ENCODE results near the gene ZIC5.
A peak's percentile ranks its signal among the peaks of the same experiment; 100 is the strongest.

ZIC5 gene

DNA sequence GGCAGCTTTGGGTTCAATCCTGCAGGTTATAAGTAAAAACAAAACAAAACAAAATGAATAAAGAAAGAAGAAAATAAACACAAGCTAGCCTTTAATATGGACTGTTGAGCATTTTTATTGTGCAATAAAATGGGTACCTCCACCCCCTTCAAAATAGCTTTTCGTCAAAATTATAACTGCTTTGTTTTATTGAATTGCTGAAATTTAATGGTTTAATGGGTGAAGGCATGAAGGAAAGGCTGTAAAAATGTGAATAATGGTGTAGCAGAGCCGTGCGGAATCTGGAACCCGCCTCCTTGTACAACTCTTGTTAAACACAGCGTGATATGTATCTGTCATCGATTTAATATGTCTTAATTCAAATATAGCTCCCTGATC, 2.2 kb upstream of the ZIC5 start:
- Histone ChIP-seq H3K36me3 (ENCODE audit: control insufficient read depth, insufficient read depth, low read length) (no peaks in the 10 kb centered on the region), H3K4me3 (ENCODE audit: extremely low read depth, insufficient read depth, low read length, poor library complexity, severe bottlenecking) (no peak overlapping the region), H3K27ac (ENCODE audit: low read depth, low read length, severe bottlenecking) (no peak overlapping the region), H3K4me1 (ENCODE audit: control insufficient read depth, insufficient read depth, low read length, poor library complexity, severe bottlenecking) (peaks cover 14% of the 10 kb centered on the region), H3K9me3 (ENCODE audit: control insufficient read depth, low read length) (no peaks in the 10 kb centered on the region)
- WGBS, 2 experiments (ENCODE audit: insufficient coverage in 2 of 2), result 60 to 71% methylated on average over 1 to 2 of the region's 6 CpGs

DNA sequence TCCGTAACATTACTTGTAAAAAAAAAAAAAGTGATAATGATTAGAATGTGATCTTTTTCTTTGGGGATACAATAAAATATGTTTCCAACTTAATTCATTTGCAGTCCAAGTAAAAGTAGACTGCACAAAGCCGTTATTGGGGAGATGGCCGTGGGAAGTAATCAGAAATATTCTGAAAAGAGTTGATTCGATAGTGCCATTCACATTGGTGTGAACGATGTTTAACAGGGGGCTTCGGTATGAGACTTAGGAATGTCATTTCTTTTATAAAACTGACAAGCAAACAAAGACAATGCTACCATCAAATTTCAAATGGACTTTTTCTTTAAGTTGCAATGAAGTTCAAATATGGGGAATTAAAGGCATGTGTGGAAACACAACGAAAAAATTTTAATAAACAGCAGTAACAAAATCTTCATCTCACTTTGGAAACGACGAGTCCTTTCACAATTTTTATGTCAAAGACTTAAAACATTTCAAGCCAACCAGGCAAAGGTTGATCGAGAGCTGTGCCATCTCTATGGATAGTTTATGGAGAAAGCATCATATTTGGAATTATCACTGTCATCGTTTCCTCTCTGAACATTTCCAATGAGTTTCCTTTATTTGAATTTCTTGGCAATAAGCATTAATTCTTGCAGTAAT, 1.7 kb upstream of the ZIC5 start:
- 13 to 75% methylated on average over 2 to 3 of the region's 11 CpGs for WGBS, 2 experiments (ENCODE audit: insufficient coverage in 2 of 2)
- H3K4me3 ChIP-seq (ENCODE audit: extremely low read depth, insufficient read depth, low read length, poor library complexity, severe bottlenecking), result no peak overlapping the region
- H3K4me1 ChIP-seq (ENCODE audit: control insufficient read depth, insufficient read depth, low read length, poor library complexity, severe bottlenecking), result peaks cover 11% of the 10 kb centered on the region
- no peak overlapping the region for H3K27ac ChIP-seq (ENCODE audit: low read depth, low read length, severe bottlenecking)
- no peaks in the 10 kb centered on the region for H3K36me3 ChIP-seq (ENCODE audit: control insufficient read depth, insufficient read depth, low read length)
- H3K9me3 ChIP-seq (ENCODE audit: control insufficient read depth, low read length), result no peaks in the 10 kb centered on the region

DNA sequence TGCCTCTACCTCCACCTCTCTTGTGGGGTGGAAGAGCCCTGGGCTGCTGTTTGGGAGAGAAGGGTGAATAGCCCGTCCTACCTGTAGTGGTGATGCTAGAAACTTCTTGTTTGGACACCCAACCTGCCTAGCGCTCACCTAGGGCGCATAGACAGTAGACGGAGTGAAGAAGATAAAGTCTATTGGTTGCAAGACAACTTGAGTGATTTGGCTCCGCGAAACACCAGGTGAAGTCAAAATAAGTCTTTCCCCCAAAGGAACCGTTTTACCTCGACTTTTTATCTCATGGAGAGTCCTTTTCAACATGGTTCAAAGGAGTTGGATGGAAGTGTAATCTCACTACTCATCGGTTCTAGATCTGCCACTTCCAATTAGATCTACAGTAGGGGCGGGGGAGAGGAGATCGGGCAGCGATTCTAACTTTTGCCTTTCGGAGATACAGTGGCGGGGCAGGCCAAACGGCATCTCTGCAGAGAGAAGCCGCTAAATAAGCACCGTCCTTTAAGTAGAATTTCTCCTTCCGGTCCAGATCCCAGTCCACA, 694 bp upstream of the ZIC5 start:
- Histone ChIP-seq H3K4me1 (ENCODE audit: control insufficient read depth, insufficient read depth, low read length, poor library complexity, severe bottlenecking) (peaks cover 7% of the 10 kb centered on the region), H3K36me3 (ENCODE audit: control insufficient read depth, insufficient read depth, low read length) (no peaks in the 10 kb centered on the region), H3K4me3 (ENCODE audit: extremely low read depth, insufficient read depth, low read length, poor library complexity, severe bottlenecking) (peak overlapping the region; percentile 39), H3K9me3 (ENCODE audit: control insufficient read depth, low read length) (no peaks in the 10 kb centered on the region), H3K27ac (ENCODE audit: low read depth, low read length, severe bottlenecking) (no peak overlapping the region)
- 3 to 7% methylated on average over 11 to 16 of the region's 18 CpGs for WGBS, 2 experiments (ENCODE audit: insufficient coverage in 2 of 2)

DNA sequence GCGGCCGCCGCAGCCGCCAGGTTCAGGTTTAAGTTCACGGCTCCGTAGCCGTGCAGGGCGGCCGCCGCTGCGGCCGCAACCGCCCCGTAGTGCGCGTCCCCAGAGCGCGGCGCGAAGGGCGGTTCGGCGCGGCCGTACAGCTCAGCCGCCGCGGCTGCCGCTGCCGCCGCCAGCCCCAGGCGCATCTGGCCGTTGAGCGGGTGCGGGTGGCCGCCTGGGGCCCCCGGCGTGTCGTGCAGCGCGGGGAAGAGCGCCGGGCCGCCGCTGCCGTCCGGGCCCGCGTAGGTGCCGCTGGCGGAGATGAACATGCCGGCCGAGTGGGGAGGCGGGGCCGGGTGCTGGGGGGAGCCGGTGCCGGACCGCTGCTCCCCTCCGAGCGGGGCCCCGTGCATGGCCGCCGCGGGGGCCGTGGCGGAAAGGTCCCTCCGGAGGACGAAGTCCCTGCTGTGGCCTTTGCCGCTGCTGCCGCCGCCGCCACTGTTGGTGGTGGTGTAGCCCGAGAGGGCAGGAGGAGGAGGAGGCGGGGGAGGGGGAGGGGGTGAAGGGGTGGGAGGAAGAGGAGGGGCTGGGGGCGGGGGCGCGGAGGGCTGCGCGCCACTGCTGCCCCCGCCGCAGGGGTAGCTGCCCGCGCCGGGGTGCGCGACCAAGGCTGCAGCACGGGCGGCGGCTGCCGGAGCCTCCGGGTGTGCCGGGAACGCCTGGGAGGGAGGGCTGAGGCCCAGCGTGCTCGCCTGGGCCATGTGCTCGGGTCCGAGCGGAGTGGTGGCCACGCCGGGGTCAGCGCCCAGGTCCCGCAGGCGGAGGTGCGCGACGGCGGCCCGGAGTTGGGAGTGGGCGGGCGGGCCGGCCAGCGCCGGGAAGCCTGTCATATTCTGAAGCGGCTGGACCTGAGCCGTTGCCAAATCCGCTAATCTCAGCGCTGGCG, 654 bp downstream of the ZIC5 start:
- no peaks in the 10 kb centered on the region for H3K36me3 ChIP-seq (ENCODE audit: control insufficient read depth, insufficient read depth, low read length)
- peak overlapping the region; percentile 41 for H3K27ac ChIP-seq (ENCODE audit: low read depth, low read length, severe bottlenecking)
- H3K4me1 ChIP-seq (ENCODE audit: control insufficient read depth, insufficient read depth, low read length, poor library complexity, severe bottlenecking), result peaks cover 7% of the 10 kb centered on the region
- WGBS, 2 experiments (ENCODE audit: insufficient coverage in 2 of 2), result 0% methylated on average over 69 to 79 of the region's 118 CpGs
- H3K9me3 ChIP-seq (ENCODE audit: control insufficient read depth, low read length), result no peaks in the 10 kb centered on the region
- peak overlapping the region; percentile 39 for H3K4me3 ChIP-seq (ENCODE audit: extremely low read depth, insufficient read depth, low read length, poor library complexity, severe bottlenecking)

DNA sequence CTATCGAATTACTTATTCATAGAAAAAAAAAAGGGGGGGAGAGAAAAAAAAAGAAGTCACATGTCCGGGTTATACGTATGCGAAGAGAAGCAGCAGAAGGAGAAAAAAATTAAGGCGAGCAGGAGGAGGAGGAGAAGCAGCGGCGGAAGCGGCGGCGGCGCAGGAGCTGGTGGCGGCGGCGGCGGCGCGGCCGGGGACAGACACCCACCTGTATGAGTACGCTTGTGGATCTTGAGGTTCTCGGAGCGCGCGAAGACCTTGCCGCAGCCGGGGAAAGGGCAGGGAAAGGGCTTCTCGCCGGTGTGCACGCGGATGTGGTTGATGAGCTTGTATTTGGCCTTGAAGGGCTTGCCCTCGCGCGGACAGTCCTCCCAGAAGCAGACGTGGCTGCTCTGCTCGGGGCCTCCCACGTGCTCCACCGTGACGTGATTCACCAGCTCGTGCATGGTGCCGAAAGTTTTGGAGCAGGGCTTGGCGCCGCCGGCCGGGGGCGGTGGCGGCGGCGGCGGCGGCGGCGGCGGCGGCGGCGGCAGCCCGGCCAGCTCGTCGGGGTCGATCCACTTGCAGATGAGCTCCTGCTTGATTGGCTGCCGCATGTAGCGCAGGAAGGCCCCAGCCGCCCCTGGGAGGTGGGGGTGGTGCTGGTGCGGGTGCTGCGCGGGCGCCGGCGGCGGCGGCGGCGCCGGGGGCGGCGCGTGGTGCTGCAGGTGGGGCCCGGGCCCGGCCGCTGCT, 1.5 kb downstream of the ZIC5 start:
- peak overlapping the region; percentile 47 for H3K4me3 ChIP-seq (ENCODE audit: extremely low read depth, insufficient read depth, low read length, poor library complexity, severe bottlenecking)
- WGBS, 2 experiments (ENCODE audit: insufficient coverage in 2 of 2), result 1% methylated on average over 22 to 40 of the region's 79 CpGs
- no peaks in the 10 kb centered on the region for H3K9me3 ChIP-seq (ENCODE audit: control insufficient read depth, low read length)
- H3K36me3 ChIP-seq (ENCODE audit: control insufficient read depth, insufficient read depth, low read length), result no peaks in the 10 kb centered on the region
- peak overlapping the region; percentile 82 for H3K27ac ChIP-seq (ENCODE audit: low read depth, low read length, severe bottlenecking)
- peaks cover 7% of the 10 kb centered on the region for H3K4me1 ChIP-seq (ENCODE audit: control insufficient read depth, insufficient read depth, low read length, poor library complexity, severe bottlenecking)

DNA sequence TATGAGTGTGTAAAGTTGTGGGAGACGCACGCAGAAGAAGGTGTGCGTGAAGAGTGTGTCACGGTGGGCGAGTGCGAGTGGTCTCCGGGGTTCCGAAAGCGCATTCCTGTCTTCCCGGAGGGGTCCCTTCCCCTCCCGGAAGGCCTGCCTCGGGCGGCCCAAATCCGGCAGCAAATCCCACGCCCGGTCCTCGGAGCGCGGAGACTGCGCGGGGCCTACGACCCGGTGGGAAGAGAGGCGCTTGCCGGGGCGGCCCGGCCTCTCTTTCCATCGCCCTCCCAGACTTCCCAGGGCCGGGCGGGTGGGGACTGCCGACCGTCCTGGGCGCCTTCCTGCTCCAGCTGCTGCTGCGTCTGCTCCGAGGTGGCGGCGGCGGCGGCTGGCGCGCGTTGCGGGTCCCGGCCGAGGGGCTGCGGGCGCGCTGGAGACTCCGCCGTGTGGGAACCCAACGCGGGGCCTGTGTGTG, 2.1 kb downstream of the ZIC5 start:
- peaks cover 7% of the 10 kb centered on the region for H3K4me1 ChIP-seq (ENCODE audit: control insufficient read depth, insufficient read depth, low read length, poor library complexity, severe bottlenecking)
- H3K36me3 ChIP-seq (ENCODE audit: control insufficient read depth, insufficient read depth, low read length), result no peaks in the 10 kb centered on the region
- H3K27ac ChIP-seq (ENCODE audit: low read depth, low read length, severe bottlenecking), result peak overlapping the region; percentile 82
- 2 to 3% methylated on average over 12 to 38 of the region's 52 CpGs for WGBS, 2 experiments (ENCODE audit: insufficient coverage in 2 of 2)
- no peaks in the 10 kb centered on the region for H3K9me3 ChIP-seq (ENCODE audit: control insufficient read depth, low read length)
- peak overlapping the region; percentile 47 for H3K4me3 ChIP-seq (ENCODE audit: extremely low read depth, insufficient read depth, low read length, poor library complexity, severe bottlenecking)

DNA sequence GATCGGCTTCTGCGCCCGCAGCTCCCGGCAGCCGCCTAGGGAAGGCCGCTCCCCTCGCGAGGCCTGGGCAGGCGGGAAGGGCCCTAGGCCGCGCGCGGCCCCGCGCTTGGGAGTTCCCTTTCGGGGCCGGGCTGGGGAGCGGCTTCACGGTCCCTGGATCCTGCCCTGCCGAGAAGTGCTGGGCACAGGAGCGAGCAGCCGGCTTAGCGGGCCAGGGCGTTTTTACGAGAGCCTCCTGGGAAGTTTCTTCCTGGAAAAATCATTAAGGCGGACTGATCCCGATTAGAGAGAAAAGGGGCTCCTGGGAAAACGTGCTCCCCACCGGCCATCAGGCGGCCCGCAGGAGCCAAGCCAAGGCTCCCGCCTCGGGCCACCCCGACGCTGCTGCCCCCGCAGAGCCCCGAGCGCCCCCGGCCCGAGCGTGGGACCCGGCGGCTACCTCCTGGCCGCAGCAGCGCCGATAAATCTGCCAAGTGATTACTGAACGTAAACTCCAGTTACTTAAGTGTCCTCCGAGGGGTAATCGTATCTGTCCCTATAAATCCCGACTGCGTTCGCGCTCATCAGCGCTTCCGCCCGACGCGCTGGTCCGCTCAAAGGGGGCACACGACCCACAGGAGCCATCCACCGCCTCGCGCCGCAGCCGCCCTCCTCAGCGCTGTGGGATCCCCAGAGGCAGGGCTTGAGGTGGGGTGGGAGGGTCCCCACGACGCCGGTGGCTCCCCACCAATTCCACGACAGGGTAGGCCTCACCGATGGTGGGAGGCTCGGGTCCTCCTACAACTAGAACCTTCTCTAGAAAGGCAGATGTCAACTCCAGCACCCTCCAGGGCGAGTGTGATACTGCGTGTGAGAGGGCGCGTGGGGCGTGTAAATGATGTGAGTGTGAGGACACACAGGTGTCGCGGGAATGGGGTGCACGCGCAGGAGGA, 2.8 kb downstream of the ZIC5 start:
- Histone ChIP-seq H3K36me3 (ENCODE audit: control insufficient read depth, insufficient read depth, low read length) (no peaks in the 10 kb centered on the region), H3K4me1 (ENCODE audit: control insufficient read depth, insufficient read depth, low read length, poor library complexity, severe bottlenecking) (peaks cover 7% of the 10 kb centered on the region), H3K27ac (ENCODE audit: low read depth, low read length, severe bottlenecking) (peak overlapping the region; percentile 82), H3K9me3 (ENCODE audit: control insufficient read depth, low read length) (no peaks in the 10 kb centered on the region), H3K4me3 (ENCODE audit: extremely low read depth, insufficient read depth, low read length, poor library complexity, severe bottlenecking) (peak overlapping the region; percentile 47)
- WGBS, 2 experiments (ENCODE audit: insufficient coverage in 2 of 2), result 2 to 6% methylated on average over 57 to 67 of the region's 81 CpGs

DNA sequence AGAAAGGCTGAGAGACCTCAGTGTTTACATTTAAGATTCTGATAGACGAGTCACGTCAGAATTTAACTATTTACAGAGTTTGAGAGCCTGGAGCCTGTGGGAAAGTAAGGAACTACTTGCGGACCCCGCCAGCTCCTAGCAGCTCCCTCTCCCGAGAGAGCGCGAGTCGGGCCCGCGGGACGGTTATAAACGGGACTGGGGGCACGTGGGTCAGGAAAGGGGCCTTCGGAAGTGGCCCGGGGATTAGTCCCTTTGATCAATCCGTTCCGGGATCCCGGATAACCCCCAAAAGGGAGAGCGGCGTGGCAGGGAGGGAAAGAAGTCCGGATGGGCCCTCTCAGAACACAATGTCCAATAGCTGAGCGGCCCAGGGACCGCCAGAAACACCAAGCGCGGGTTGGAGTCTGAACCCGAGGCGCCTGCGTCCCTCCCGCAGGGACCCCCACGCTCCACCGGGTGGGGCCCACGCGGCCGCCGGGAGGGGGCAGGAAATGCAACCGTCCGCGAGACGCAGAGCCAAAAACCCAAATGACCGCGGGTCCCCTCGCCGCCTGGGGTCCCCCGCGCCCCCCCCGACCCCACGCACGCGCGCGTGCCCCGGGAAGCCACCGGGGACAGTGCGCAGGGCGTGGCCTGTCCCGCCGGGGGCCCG, 3.6 kb downstream of the ZIC5 start:
- peak overlapping the region; percentile 82 for H3K27ac ChIP-seq (ENCODE audit: low read depth, low read length, severe bottlenecking)

DNA sequence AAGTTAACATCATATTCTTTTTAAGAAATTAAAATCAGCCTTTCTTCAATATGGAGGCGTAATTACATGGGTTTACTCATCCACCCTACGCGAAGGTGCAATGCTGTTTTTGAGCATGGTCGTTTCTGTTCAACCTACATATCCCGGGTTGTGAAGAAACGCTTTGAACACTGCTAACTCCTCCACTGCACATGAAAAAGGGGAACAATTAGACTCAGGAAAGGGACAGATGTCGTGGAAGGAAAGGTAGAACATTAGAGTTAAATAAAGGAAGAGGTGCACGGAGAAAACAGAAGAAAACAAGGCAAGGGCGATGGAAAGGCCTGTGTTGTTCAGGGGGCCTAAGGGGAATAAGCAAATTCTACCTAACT, 4.1 kb downstream of the ZIC5 start:
- H3K9me3 ChIP-seq (ENCODE audit: control insufficient read depth, low read length), result no peaks in the 10 kb centered on the region
- H3K4me1 ChIP-seq (ENCODE audit: control insufficient read depth, insufficient read depth, low read length, poor library complexity, severe bottlenecking), result peaks cover 7% of the 10 kb centered on the region
- H3K4me3 ChIP-seq (ENCODE audit: extremely low read depth, insufficient read depth, low read length, poor library complexity, severe bottlenecking), result peak overlapping the region; percentile 47
- 27 to 47% methylated on average over 6 to 7 of the region's 9 CpGs for WGBS, 2 experiments (ENCODE audit: insufficient coverage in 2 of 2)
- H3K27ac ChIP-seq (ENCODE audit: low read depth, low read length, severe bottlenecking), result peak overlapping the region; percentile 82
- no peaks in the 10 kb centered on the region for H3K36me3 ChIP-seq (ENCODE audit: control insufficient read depth, insufficient read depth, low read length)

More for the DNA sequence above, 3.6 kb downstream of the ZIC5 start:
- Histone ChIP-seq H3K4me1 (ENCODE audit: control insufficient read depth, insufficient read depth, low read length, poor library complexity, severe bottlenecking) (peaks cover 7% of the 10 kb centered on the region), H3K4me3 (ENCODE audit: extremely low read depth, insufficient read depth, low read length, poor library complexity, severe bottlenecking) (peak overlapping the region; percentile 47), H3K9me3 (ENCODE audit: control insufficient read depth, low read length) (no peaks in the 10 kb centered on the region), H3K36me3 (ENCODE audit: control insufficient read depth, insufficient read depth, low read length) (no peaks in the 10 kb centered on the region)
- WGBS, 2 experiments (ENCODE audit: insufficient coverage in 2 of 2), result 1 to 2% methylated on average over 43 to 55 of the region's 58 CpGs
